ENCODE data around the gene TMEM176A.

- TF ChIP-seq RAD21 (conservative IDR thresholded peaks at IDR 0.05 in 1 of 2, IDR thresholded peaks at IDR 0.05 in 1 of 2) = no peak
- TF ChIP-seq CTCF (IDR thresholded peaks at IDR 0.05) = no peak
- no peak for TF ChIP-seq EHMT2 (IDR thresholded peaks at IDR 0.05; ENCODE audit: low read depth)
Observed at GRCh38 chr7:150799156-150799555, 1.4 kb upstream of the TMEM176A start.

Measured in A549 (cell line).